Esophagus muscularis mucosa (tissue), 4 donors: ENCODE data around the gene RC3H2. TPM values are rescaled to one million over a fixed set of nuclear protein-coding genes. Genes with fewer than 3 reads are reported as not detected.
A peak's percentile ranks its signal among the peaks of the same experiment; 100 is the strongest.

ENCODE experiments used
- DNase-seq: peaks from one replicate; pipeline ENCODE4 v3.0.0-alpha.2; 2017; ENCODE audit errors: extremely low spot score
- H3K27ac ChIP-seq, 4 donors: fragments of 200-600 bp; sonication (generic); replicated peaks in 1 of 4; 1 replicate in 3 of 4; 2 replicates in 1 of 4; pipeline ENCODE4 v1.5.1; 2016 to 2019; ENCODE audit warnings: mild to moderate bottlenecking in 1 of 4
- H3K27me3 ChIP-seq, 4 donors: fragments of 200-600 bp; sonication (generic); one replicate each; pipeline versions ENCODE4 v1.5.1 to v1.6.0; 2016 to 2019
- H3K36me3 ChIP-seq, 4 donors: fragments of 200-600 bp; sonication (generic); one replicate each; pipeline ENCODE4 v1.5.1; 2016 to 2019
- H3K4me1 ChIP-seq, 4 donors: fragments of 200-600 bp; sonication (generic); one replicate each; pipeline ENCODE4 v1.5.1; 2016 to 2019
- H3K4me3 ChIP-seq, 4 donors: fragments of 200-600 bp; sonication (generic); 1 replicate in 2 of 4; 2 replicates in 2 of 4; pipeline ENCODE4 v1.5.1; 2016 to 2019; ENCODE audit warnings: mild to moderate bottlenecking in 4 of 4, moderate library complexity in 1 of 4
- H3K9me3 ChIP-seq, 4 donors: fragments of 200-600 bp; sonication (generic); 1 replicate in 3 of 4; 2 replicates in 1 of 4; pipeline ENCODE4 v1.5.1; 2016 to 2019
- EP300 ChIP-seq: sonication (generic); formaldehyde crosslinking; IDR thresholded peaks from one replicate; pipeline ENCODE4 v1.6.1; 2017; ENCODE audit warnings: antibody characterized with exemption
- POLR2A ChIP-seq: fragments of 450-650 bp; IDR thresholded peaks from one replicate; pipeline ENCODE4 v1.6.1; 2017; ENCODE audit warnings: antibody characterized with exemption, moderate library complexity, mild to moderate bottlenecking, low read depth
- POLR2AphosphoS5 ChIP-seq, 2 donors: sonication (generic); formaldehyde crosslinking; IDR thresholded peaks; one replicate each; pipeline ENCODE4 v1.6.1; 2017; ENCODE audit warnings: antibody characterized with exemption in 2 of 2
- WGBS: methylation state at CpG from one replicate; pipeline ENCODE4 v1.1.5; 2018; 5-methylcytosine and 5-hydroxymethylcytosine counted together
- intact Hi-C: fragments of 100-400 bp; cut with DNase I; formaldehyde crosslinking; loops from one replicate; pipeline ENCODE4 v1.15.1; 2023
- total RNA-seq, 4 donors: library from RNA; depleted of rRNA; stranded (reverse); fragments of >200 nt; gene quantifications; one replicate each; pipeline versions ENCODE4 v1.1.0 to v1.2.1, GENCODE V29; 2016
- TF ChIP-seq, protein P1 (sequence below), 3 experiments: fragments of 200-600 bp in 2 of 3; fragments of 450-650 bp in 1 of 3; sonication (generic) in 2 of 3; IDR thresholded peaks; one replicate each; pipeline ENCODE4 v1.5.1; 2017 to 2019; ENCODE audit warnings: antibody characterized with exemption in 3 of 3, mild to moderate bottlenecking in 2 of 3, moderate library complexity in 1 of 3

The RC3H2 gene
- total RNA-seq, 4 donors from 2014 or later: 40.1 to 58.1 (median 57.8) TPM

GRCh38 chr9:122929796-122930354 is 24.7 kb upstream of the RC3H2 start:
- Histone ChIP-seq H3K4me1 (peaks cover 28 to 53% (median 38%) of the 10 kb centered on the region in 4 donors), H3K36me3 (peaks cover 0 to 10% (median 1%) of the 10 kb centered on the region in 4 donors), H3K27me3 (no peaks in the 10 kb centered on the region), H3K4me3 (peak overlapping the region in 1 of 4 donors; percentile 78), H3K27ac (no peak overlapping the region), H3K9me3 (no peaks in the 10 kb centered on the region)
- WGBS: 81% methylated on average over 1 of the region's 1 CpG
- intact Hi-C loops: no loop called here
- TF ChIP-seq POLR2AphosphoS5 (IDR thresholded peaks at IDR 0.05) (no peak), POLR2A (no peak), EP300 (no peak)
- TF ChIP-seq, protein P1, sequence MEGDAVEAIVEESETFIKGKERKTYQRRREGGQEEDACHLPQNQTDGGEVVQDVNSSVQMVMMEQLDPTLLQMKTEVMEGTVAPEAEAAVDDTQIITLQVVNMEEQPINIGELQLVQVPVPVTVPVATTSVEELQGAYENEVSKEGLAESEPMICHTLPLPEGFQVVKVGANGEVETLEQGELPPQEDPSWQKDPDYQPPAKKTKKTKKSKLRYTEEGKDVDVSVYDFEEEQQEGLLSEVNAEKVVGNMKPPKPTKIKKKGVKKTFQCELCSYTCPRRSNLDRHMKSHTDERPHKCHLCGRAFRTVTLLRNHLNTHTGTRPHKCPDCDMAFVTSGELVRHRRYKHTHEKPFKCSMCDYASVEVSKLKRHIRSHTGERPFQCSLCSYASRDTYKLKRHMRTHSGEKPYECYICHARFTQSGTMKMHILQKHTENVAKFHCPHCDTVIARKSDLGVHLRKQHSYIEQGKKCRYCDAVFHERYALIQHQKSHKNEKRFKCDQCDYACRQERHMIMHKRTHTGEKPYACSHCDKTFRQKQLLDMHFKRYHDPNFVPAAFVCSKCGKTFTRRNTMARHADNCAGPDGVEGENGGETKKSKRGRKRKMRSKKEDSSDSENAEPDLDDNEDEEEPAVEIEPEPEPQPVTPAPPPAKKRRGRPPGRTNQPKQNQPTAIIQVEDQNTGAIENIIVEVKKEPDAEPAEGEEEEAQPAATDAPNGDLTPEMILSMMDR (IDR thresholded peaks at IDR 0.05): no peak
- no peak for DNase-seq

- Histone ChIP-seq H3K27ac (no peak overlapping the region), H3K4me3 (no peak overlapping the region), H3K27me3 (no peaks in the 10 kb centered on the region), H3K9me3 (no peaks in the 10 kb centered on the region), H3K4me1 (peaks cover 0 to 5% (median 2%) of the 10 kb centered on the region in 4 donors), H3K36me3 (peaks cover 0 to 36% (median 22%) of the 10 kb centered on the region in 4 donors)
- TF ChIP-seq POLR2AphosphoS5 (IDR thresholded peaks at IDR 0.05) (no peak), POLR2A (no peak), EP300 (no peak)
- TF ChIP-seq, protein P1 (IDR thresholded peaks at IDR 0.05): no peak
- intact Hi-C loops: no loop called here
- no peak for DNase-seq
- 92% methylated on average over 3 of the region's 3 CpGs for WGBS
These were observed 18.8 kb upstream of the RC3H2 start for GRCh38 chr9:122923947-122924346.

- Histone ChIP-seq H3K27ac (no peak overlapping the region), H3K4me3 (no peak overlapping the region), H3K27me3 (no peaks in the 10 kb centered on the region), H3K4me1 (peaks cover 0 to 3% (median 0%) of the 10 kb centered on the region in 4 donors), H3K36me3 (peaks cover 0 to 34% (median 29%) of the 10 kb centered on the region in 4 donors), H3K9me3 (no peaks in the 10 kb centered on the region)
- 87% methylated on average over 8 of the region's 8 CpGs for WGBS
- intact Hi-C loops: no loop called here
- TF ChIP-seq EP300 (no peak), POLR2A (no peak), POLR2AphosphoS5 (IDR thresholded peaks at IDR 0.05) (no peak)
- no peak for DNase-seq
These were observed 17.6 kb upstream of the RC3H2 start for GRCh38 chr9:122922713-122923112.

DNA sequence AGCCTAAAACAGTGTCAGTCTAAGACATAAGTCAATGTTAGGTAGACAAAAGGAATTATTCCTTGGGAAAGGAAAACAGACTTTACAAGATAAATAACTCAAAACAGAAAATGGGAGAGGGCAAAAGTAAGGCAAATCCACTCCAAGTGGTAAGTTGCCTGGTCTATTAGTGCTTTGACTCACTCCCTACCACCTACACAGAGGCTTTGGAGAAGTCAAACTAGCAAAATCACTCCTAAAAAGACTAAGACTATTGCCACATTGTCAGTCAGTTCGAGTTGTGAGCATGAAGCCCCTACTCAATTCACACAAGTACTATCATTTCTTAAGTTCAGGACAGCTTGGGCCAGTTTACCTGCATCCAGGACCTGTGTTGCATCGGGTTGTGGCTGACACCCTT is 13.2 kb upstream of the RC3H2 start:
- no peaks in the 10 kb centered on the region for H3K27me3 ChIP-seq
- H3K4me1 ChIP-seq: peaks cover 4 to 8% (median 5%) of the 10 kb centered on the region in 4 donors
- no peak overlapping the region for H3K4me3 ChIP-seq
- H3K36me3 ChIP-seq: peaks cover 0 to 29% (median 27%) of the 10 kb centered on the region in 4 donors
- intact Hi-C loops: no loop called here
- TF ChIP-seq POLR2AphosphoS5 (IDR thresholded peaks at IDR 0.05): no peak
- no peak for TF ChIP-seq POLR2A
- TF ChIP-seq, protein P1 (IDR thresholded peaks at IDR 0.05): no peak
- TF ChIP-seq EP300: no peak
- DNase-seq: no peak
- H3K9me3 ChIP-seq: no peaks in the 10 kb centered on the region
- H3K27ac ChIP-seq: no peak overlapping the region
- 100% methylated on average over 2 of the region's 2 CpGs for WGBS

- Histone ChIP-seq H3K27ac (peak within 1 kb of the TSS; percentile 84 to 90 (median 86)), H3K36me3 (peaks cover 7 to 26% (median 15%) of the 10 kb centered on the region in 4 donors), H3K27me3 (no peaks in the 10 kb centered on the region), H3K4me3 (peak within 1 kb of the TSS; percentile 78 to 85 (median 78)), H3K4me1 (peaks cover 13 to 21% (median 17%) of the 10 kb centered on the region in 4 donors), H3K9me3 (no peaks in the 10 kb centered on the region)
- under 1% methylated on average over 33 of the region's 35 CpGs for WGBS
- peak; percentile 93 for DNase-seq
- TF ChIP-seq POLR2A (no peak), POLR2AphosphoS5 (IDR thresholded peaks at IDR 0.05) (peak; percentile 75 to 76), EP300 (no peak)
- TF ChIP-seq, protein P1 (IDR thresholded peaks at IDR 0.05): no peak
- intact Hi-C loops: loop anchor here (5.0 kb wide), 1 partner anchor 79 kb away; no protein-coding TSS in a partner anchor
These were observed 8.0 kb upstream of the RC3H2 start, which contains the start of gene ZBTB6 for GRCh38 chr9:122912964-122913673. ZBTB6 (minus strand) TSS chr9:122913323; CDS start chr9:122912072, 1,251 bp downstream.
